OCI-LY3 (cell line): Measurements from ENCODE around the gene ZMIZ1.

Experiments used
- H2AFZ ChIP-seq: fragments of 200-600, 300-600 bp; shearing (Covaris generic); 2 replicates; pipeline ENCODE4 v1.6.0; 2014; ENCODE audit warnings: antibody characterized with exemption, low read depth, low read length
- H3K27ac ChIP-seq: fragments of 200-600, 300-600 bp; sonication (generic); 2 replicates; pipeline ENCODE4 v1.5.1; 2014; ENCODE audit warnings: mild to moderate bottlenecking, low read length, moderate library complexity, mixed read lengths
- H3K27me3 ChIP-seq: fragments of 200-600, 300-600 bp; sonication (generic); 2 replicates; pipeline ENCODE4 v1.6.1; 2014; ENCODE audit warnings: low read depth, low read length, mixed read lengths
- H3K36me3 ChIP-seq: fragments of 200-600, 300-600 bp; sonication (generic); replicated peaks from 2 replicates; pipeline ENCODE3; 2014; ENCODE audit warnings: low read depth, low read length, mixed read lengths
- H3K4me1 ChIP-seq: fragments of 300-600, 200-600 bp; sonication (generic); 2 replicates; pipeline ENCODE4 v1.6.1; 2014; ENCODE audit warnings: low read length, mixed read lengths
- H3K4me2 ChIP-seq: fragments of 200-600, 300-600 bp; sonication (generic); 2 replicates; pipeline ENCODE4 v1.6.1; 2014; ENCODE audit warnings: low read length, mixed read lengths
- H3K4me3 ChIP-seq: fragments of 300-600, 200-600 bp; sonication (generic); 2 replicates; pipeline ENCODE4 v1.5.1; 2014; ENCODE audit warnings: antibody characterized with exemption, mild to moderate bottlenecking, low read length, moderate library complexity
- H3K79me2 ChIP-seq: fragments of 300-600, 200-600 bp; shearing (Covaris generic); 2 replicates; pipeline ENCODE4 v1.6.1; 2014; ENCODE audit warnings: mild to moderate bottlenecking, low read length, mixed read lengths
- H3K9ac ChIP-seq: fragments of 300-600, 200-600 bp; shearing (Covaris generic); 2 replicates; pipeline ENCODE4 v1.6.0; 2014; ENCODE audit warnings: mild to moderate bottlenecking, low read length, moderate library complexity
- H3K9me3 ChIP-seq: fragments of 200-600, 300-600 bp; shearing (Covaris generic); 2 replicates; pipeline ENCODE4 v1.6.1; 2014; ENCODE audit warnings: low read length, mixed read lengths; ENCODE audit not compliant: insufficient read depth
- H4K20me1 ChIP-seq: fragments of 200-600, 300-600 bp; sonication (generic); 2 replicates; pipeline ENCODE4 v1.6.1; 2016; ENCODE audit warnings: low read length, mixed read lengths; ENCODE audit not compliant: insufficient read depth
- CTCF ChIP-seq: fragments of 200-600, 300-600 bp; sonication (generic); IDR thresholded peaks from 2 replicates; pipeline ENCODE4 v1.5.1; 2014; ENCODE audit warnings: antibody characterized with exemption, low read length, low read depth
- EZH2phosphoT487 ChIP-seq: fragments of 200-600 bp; shearing (Covaris generic); IDR thresholded peaks from 2 replicates; pipeline ENCODE4 v1.6.1; 2018; ENCODE audit warnings: antibody characterized with exemption, mixed run types, low read depth

Gene ZMIZ1

GRCh38 chr10:79088176-79088575 lies 19.4 kb downstream of the ZMIZ1 start:
- Histone ChIP-seq H3K4me3 (no peak overlapping the region), H3K36me3 (no peaks in the 10 kb centered on the region), H2AFZ (no peak overlapping the region), H3K9me3 (no peaks in the 10 kb centered on the region), H3K9ac (no peak overlapping the region), H3K27ac (no peak overlapping the region), H3K4me2 (no peak overlapping the region), H4K20me1 (peaks cover 56% of the 10 kb centered on the region), H3K79me2 (no peaks in the 10 kb centered on the region), H3K27me3 (peaks cover 44% of the 10 kb centered on the region), H3K4me1 (no peaks in the 10 kb centered on the region)
- TF ChIP-seq CTCF (no peak), EZH2phosphoT487 (no peak)

- Histone ChIP-seq H3K9me3 (no peaks in the 10 kb centered on the region), H3K4me1 (no peaks in the 10 kb centered on the region), H3K27me3 (peaks cover 44% of the 10 kb centered on the region), H3K27ac (no peak overlapping the region), H4K20me1 (peaks cover 56% of the 10 kb centered on the region), H3K79me2 (no peaks in the 10 kb centered on the region), H3K4me3 (no peak overlapping the region), H3K9ac (no peak overlapping the region), H2AFZ (no peak overlapping the region), H3K36me3 (no peaks in the 10 kb centered on the region), H3K4me2 (no peak overlapping the region)
- TF ChIP-seq CTCF (no peak), EZH2phosphoT487 (no peak)
Observed at GRCh38 chr10:79088613-79089355, 20.0 kb downstream of the ZMIZ1 start.

GRCh38 chr10:79089632-79090031 lies 20.9 kb downstream of the ZMIZ1 start:
- Histone ChIP-seq H3K9me3 (no peaks in the 10 kb centered on the region), H2AFZ (no peak overlapping the region), H3K79me2 (no peaks in the 10 kb centered on the region), H3K9ac (no peak overlapping the region), H3K4me3 (no peak overlapping the region), H3K4me2 (no peak overlapping the region), H3K27ac (no peak overlapping the region), H3K27me3 (peaks cover 39% of the 10 kb centered on the region), H3K36me3 (no peaks in the 10 kb centered on the region), H4K20me1 (peaks cover 49% of the 10 kb centered on the region), H3K4me1 (no peaks in the 10 kb centered on the region)
- TF ChIP-seq CTCF (no peak), EZH2phosphoT487 (no peak)

GRCh38 chr10:79090134-79090803 lies 21.5 kb downstream of the ZMIZ1 start:
- Histone ChIP-seq H2AFZ (no peak overlapping the region), H3K9me3 (no peaks in the 10 kb centered on the region), H3K4me2 (no peak overlapping the region), H3K4me1 (no peaks in the 10 kb centered on the region), H3K79me2 (no peaks in the 10 kb centered on the region), H3K36me3 (no peaks in the 10 kb centered on the region), H4K20me1 (peaks cover 47% of the 10 kb centered on the region), H3K9ac (no peak overlapping the region), H3K4me3 (no peak overlapping the region), H3K27ac (no peak overlapping the region), H3K27me3 (peaks cover 39% of the 10 kb centered on the region)
- TF ChIP-seq CTCF = no peak
